CMK (cell line): Measurements from ENCODE around the gene CCL8.

Source experiments
- DNase-seq: peaks from one replicate; pipeline ENCODE4 v3.0.0-alpha.2; 2010; ENCODE audit warnings: low read depth

The CCL8 gene

GRCh38 chr17:34367486-34368195 lies 48.4 kb downstream of the CCL8 start:
- DNase-seq: no peak

DNA sequence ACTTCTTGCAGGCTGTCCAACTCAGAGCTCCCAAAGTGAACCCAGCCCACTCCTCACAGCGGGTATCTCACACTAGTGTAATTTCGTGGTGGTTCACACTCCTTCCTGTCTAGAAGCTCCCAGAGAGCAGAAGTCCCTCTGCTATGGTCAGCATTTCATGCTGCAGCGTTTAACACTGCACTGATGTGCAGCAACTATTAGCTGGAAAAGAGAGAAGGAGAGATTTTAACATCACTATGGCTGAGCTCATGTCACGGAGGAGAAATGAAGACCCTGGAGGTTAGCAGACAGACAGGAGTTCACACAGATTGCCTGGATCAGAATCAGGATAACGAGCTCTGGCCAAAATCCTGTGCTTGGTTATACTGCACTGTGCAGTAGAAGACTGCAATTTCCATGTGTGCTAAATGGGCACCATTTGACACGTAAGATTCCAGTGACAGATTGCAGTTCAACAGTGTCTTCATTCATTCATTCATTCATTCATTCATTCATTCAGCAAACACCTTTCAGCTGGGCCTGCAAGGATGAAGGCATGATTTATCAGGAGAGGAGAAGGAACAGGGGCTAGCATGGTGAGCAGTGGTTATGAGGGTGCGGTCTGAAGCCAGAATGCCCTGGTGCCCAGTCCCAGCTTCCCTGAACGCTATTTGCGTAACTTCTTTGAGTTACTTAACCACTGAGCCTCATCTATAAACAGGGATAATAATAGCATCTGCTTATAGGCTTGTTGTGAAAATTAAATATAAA lies 49.1 kb downstream of the CCL8 start:
- DNase-seq: no peak

DNA sequence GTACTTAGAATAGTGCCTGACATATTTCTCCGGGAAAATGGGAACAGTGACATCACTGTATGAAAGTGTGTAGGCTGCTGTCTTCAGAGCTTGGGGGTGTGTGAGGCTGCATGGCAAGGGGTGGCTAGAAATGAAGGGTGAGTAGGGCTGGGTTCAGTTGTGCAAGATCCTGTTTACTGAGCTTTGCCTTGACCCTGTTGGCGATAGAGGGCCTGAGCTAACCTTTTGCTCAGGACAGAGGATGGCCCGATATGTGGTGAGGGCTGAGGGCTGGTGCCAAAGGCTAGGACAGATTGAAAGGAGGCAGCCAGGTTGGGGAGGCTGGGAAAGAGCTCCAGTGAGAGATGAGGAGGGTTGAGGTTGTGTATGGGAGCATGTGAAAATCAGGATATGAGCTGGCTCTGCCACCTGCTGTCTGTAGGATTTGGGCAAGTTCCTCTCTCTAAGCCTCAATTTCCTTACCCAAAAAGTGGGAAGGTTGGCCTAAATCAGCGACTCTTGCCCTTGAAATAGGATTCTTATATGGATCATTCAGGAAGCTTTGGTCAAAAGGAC lies 49.8 kb downstream of the CCL8 start:
- no peak for DNase-seq

DNA sequence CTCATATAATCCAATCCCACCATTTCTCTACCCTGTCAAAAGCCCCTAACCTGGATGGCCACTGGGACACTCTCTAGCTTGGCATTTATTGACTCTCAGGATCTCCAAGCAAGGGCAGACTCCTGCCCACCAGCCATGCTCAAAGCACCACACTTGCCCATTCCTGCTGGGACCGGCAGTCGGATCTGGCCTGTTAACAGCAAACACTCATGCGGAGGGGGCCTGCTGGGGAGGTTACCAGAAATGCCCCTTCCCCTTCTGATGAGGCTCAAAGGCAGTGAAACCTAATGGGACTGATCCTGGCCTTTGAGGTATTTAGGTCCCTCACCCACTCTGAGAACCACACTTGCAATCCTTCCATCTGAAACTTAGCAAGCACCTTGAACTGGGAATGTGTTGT lies 50.3 kb downstream of the CCL8 start:
- no peak for DNase-seq

- no peak for DNase-seq
Measured at GRCh38 chr17:34370376-34370996, 51.3 kb downstream of the CCL8 start.

DNA sequence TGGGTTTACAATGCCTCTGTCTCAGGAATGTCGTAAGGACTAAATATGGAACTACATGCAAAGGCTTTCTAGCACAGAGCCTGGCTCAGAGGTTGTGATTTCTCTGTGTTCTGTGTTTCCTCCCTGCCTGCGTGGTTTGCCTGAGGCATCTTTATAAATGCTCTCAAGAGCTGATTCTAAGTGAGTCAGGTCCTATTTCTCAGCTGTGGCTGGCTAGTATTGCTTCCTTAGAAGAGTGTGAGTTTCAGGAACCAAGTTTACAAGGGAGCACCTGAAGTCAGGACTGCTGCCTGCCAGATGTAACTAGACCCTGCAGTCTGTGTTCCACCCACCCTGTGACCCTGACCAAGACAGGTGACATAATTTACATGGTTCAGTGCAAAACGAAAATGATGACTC lies 51.8 kb downstream of the CCL8 start:
- DNase-seq: no peak
